Measurements from ENCODE around the gene MIPOL1.

MIPOL1 gene

DNA sequence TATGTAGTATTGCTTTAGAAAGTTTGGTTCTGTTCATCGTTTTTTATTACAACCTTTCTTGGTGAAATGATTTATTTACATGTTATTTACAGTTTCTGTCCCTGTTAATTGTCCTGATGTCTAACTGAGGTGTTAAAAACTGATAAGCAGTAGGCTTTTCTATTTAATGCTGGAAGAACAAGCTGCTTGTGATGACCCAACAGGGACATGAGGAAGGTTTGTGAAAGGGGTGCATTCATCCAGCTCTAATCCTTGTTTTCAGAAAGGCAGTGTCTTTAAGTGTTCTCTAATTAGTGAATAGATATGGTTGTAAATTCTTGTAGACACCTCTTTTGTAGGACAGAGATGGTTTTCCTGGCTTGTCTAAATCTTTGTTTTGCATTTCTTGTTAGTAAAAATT, 205.9 kb downstream of the MIPOL1 start:
- no peak for DNase-seq
- Mint-ChIP-seq H3K27me3 (no peaks in the 10 kb centered on the region), H3K4me3 (no peak overlapping the region), H3K36me3 (ENCODE audit: low read depth) (no peaks in the 10 kb centered on the region), H3K9me3 (peaks cover 9% of the 10 kb centered on the region), H3K4me1 (ENCODE audit: low read depth) (no peaks in the 10 kb centered on the region), H3K27ac (no peak overlapping the region)

DNA sequence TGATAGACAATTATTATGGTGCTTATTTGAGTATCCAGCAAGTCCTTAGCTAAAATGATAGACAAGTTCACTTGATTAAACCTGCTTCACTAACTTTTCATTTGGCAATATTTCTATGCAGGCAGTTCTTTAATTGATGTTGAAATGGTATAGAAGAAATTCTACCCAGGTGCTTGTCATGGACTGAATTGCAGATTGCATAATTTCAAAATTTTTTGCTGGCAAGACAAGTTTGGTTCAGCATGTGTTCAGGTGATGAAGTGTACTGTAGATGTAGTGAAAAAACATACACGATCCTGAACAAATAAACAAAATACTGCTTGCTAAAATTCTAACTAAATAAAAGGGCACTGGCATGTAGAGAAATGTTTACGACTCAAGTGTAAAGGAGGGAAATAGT, 208.4 kb downstream of the MIPOL1 start:
- DNase-seq = no peak
- no peaks in the 10 kb centered on the region for H3K36me3 Mint-ChIP-seq (ENCODE audit: low read depth)
- H3K9me3 Mint-ChIP-seq = peaks cover under 1% of the 10 kb centered on the region
- H3K4me3 Mint-ChIP-seq = no peak overlapping the region
- H3K27me3 Mint-ChIP-seq = no peaks in the 10 kb centered on the region
- H3K27ac Mint-ChIP-seq = no peak overlapping the region
- H3K4me1 Mint-ChIP-seq (ENCODE audit: low read depth) = no peaks in the 10 kb centered on the region

DNA sequence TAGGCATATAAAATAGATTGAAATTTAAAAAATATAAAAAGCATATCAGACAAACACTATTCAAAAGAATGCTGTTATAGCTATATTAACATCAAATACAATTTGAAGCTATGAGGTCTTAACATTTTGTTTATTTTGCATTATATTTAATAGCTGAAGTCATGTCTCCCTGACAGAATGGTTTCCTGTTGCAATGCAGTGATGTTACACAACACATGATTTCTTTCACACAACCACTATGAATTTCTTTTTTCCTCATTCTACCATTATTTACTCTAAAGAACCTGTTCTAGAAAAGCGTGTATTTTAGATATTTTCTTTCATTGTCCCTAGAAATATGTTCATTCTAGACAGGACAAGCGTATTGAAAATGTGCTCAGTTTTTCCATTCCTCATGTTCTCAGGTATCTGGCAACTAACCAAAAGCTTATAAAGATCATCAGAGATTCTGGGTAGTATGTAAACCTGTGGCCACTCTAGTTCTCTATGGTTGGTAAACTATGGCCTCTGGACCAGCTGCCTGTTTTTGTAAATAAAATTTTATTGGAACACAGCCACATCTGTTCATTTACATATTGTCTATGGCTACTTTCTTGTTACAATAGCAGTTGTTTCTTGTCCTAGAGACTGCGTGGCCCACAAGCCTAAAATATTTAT, 213.5 kb downstream of the MIPOL1 start:
- Mint-ChIP-seq H3K4me1 (ENCODE audit: low read depth) (no peaks in the 10 kb centered on the region), H3K27me3 (no peaks in the 10 kb centered on the region), H3K36me3 (ENCODE audit: low read depth) (no peaks in the 10 kb centered on the region), H3K27ac (no peak overlapping the region), H3K4me3 (no peak overlapping the region), H3K9me3 (peaks cover 6% of the 10 kb centered on the region)
- no peak for DNase-seq

DNA sequence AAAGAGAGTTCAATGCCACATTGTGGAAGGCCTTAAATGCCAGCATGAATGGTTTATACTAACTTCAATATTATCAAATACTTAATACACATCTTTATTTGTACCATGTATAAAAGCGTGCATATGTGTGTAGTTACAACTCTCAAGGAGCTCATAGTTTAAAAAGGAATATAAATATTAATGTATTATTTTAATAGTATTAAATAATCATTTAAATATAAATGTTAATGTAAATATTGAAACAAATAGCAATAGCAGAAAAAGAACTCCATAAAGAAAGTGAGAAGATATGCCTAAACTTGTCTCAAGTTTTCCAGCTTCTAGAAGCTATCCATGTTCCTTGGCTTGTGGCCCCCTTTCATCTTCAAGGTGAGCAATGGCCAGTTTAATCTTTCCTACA, 215.3 kb downstream of the MIPOL1 start:
- Mint-ChIP-seq H3K4me1 (ENCODE audit: low read depth) (no peaks in the 10 kb centered on the region), H3K9me3 (peaks cover 6% of the 10 kb centered on the region), H3K27me3 (no peaks in the 10 kb centered on the region), H3K36me3 (ENCODE audit: low read depth) (no peaks in the 10 kb centered on the region), H3K4me3 (no peak overlapping the region), H3K27ac (no peak overlapping the region)
- no peak for DNase-seq

DNA sequence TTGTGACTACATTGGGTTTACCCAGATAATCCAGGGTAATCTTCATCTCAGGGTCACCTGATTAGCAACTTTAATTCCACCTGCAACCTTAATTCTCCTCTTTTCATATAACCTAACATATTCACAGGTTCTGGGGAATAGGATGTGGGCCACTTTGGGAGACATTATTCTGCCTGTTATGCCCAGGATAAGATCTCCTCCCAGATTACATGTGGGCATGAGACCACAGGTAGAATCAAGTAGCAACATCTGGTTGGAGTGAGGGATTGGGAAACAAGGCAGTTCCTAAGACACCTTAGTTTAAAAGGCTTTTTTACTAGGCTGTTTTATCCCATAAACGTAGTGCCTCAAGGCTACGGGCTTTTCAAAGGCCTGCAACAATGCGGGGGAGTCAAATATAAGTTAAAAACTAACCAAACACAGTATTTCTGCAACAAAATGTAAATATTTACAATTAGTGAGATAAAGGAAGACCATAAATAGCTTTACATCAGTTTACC, 215.8 kb downstream of the MIPOL1 start:
- Mint-ChIP-seq H3K9me3 (peaks cover 6% of the 10 kb centered on the region), H3K36me3 (ENCODE audit: low read depth) (no peaks in the 10 kb centered on the region), H3K27ac (no peak overlapping the region), H3K27me3 (no peaks in the 10 kb centered on the region), H3K4me1 (ENCODE audit: low read depth) (no peaks in the 10 kb centered on the region), H3K4me3 (no peak overlapping the region)
- DNase-seq = no peak

DNA sequence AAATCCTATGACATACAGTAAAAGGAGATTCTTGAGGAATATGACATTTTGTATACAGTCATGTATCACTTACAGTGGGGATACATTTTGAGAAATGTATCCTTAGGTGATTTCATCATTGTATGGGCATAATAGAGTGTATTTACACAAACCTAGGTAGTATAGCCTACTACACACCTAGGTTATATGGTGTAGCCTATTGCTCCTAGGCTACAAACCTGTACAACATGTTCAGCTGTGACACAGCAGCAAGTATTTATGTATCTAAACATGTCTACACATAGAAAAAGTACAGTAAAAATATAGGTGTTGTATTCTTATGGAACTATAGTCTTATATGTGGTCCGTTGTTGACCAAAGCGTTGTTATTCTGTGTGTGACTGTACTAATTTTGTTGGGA, 218.5 kb downstream of the MIPOL1 start:
- Mint-ChIP-seq H3K27ac (no peak overlapping the region), H3K27me3 (no peaks in the 10 kb centered on the region), H3K36me3 (ENCODE audit: low read depth) (no peaks in the 10 kb centered on the region), H3K9me3 (peaks cover 4% of the 10 kb centered on the region), H3K4me1 (ENCODE audit: low read depth) (no peaks in the 10 kb centered on the region), H3K4me3 (no peak overlapping the region)
- no peak for DNase-seq

DNA sequence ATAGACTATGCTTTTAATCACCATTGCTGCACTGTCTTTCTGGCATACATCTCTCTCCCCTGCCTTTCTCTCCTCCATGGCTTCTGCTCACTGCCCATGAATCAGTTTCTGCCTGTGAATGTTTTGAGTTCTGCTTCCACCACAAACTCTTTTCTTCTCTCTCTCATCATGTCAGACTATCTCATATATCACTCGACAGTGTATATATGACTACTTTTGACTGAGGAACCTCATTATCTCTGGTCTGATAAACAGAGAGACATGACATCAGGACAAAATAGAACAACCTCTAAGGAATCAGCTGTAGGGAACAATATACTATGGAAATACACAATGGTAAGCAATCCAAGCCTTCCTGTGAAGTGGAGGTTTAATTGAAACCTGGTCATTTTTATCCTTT, 219.4 kb downstream of the MIPOL1 start:
- DNase-seq = no peak
- Mint-ChIP-seq H3K4me1 (ENCODE audit: low read depth) (no peaks in the 10 kb centered on the region), H3K27ac (no peak overlapping the region), H3K4me3 (no peak overlapping the region), H3K36me3 (ENCODE audit: low read depth) (no peaks in the 10 kb centered on the region), H3K27me3 (no peaks in the 10 kb centered on the region), H3K9me3 (peaks cover 3% of the 10 kb centered on the region)

DNA sequence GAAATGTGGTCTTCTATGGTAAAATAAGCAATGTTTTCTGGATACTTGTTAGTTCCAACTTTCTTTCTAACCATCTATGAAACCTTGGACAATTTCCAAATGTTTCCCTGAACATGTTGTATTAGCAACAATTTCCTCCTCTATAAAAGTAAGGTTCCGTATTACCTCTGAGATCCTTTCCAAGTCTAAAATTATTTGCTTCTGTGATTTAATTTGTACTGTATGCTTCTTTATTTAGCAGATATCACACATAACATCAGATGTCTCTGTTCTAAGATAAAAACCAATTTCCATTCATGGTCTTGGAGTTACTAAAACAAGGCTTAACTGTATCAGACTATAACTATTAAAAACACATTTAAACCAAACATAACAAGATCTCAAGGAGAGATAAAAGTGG, 220.1 kb downstream of the MIPOL1 start:
- no peaks in the 10 kb centered on the region for H3K4me1 Mint-ChIP-seq (ENCODE audit: low read depth)
- no peaks in the 10 kb centered on the region for H3K27me3 Mint-ChIP-seq
- no peak overlapping the region for H3K27ac Mint-ChIP-seq
- no peak for DNase-seq
- no peak overlapping the region for H3K4me3 Mint-ChIP-seq
- peaks cover 3% of the 10 kb centered on the region for H3K9me3 Mint-ChIP-seq
- no peaks in the 10 kb centered on the region for H3K36me3 Mint-ChIP-seq (ENCODE audit: low read depth)

DNA sequence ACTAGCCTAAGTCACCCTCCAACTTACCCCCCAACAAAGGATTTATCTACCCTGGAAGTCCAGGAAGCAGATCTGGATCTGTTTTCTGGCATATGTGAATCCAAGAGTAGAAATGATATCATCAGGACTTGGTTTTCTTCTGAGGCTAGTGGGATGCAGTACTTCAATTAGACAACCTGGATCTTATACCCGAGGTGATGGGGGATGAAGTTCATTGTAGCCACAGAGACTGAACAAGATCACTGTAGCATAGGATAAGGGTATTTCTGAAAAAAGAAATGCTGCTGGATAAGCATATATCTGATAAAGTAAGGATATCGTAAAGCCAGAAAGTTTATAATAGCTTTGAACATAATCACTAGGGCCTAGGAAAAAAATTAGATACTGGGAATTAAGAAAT, 222.9 kb downstream of the MIPOL1 start:
- no peaks in the 10 kb centered on the region for H3K4me1 Mint-ChIP-seq (ENCODE audit: low read depth)
- no peaks in the 10 kb centered on the region for H3K36me3 Mint-ChIP-seq (ENCODE audit: low read depth)
- no peak for DNase-seq
- no peak overlapping the region for H3K27ac Mint-ChIP-seq
- peaks cover 2% of the 10 kb centered on the region for H3K9me3 Mint-ChIP-seq
- no peaks in the 10 kb centered on the region for H3K27me3 Mint-ChIP-seq
- H3K4me3 Mint-ChIP-seq = no peak overlapping the region

DNA sequence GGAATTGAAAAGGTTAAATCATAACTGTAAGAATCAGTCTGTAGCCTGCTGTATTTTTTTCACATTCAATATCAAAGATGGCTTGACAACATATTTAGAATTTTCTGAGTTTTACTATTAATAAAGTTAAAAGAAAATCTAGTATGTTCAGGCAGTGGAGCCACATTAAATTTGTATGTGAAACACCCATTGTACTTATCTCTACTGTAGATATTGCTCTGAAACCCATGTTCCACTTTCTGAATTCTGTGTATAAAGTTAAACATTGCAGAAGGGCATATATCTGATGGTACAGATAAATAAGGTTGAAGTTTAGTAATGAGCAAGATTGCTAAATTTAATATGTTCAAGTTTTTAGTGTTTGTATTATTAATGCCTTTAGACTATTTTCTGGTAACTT, 224.6 kb downstream of the MIPOL1 start:
- no peaks in the 10 kb centered on the region for H3K27me3 Mint-ChIP-seq
- no peaks in the 10 kb centered on the region for H3K36me3 Mint-ChIP-seq (ENCODE audit: low read depth)
- H3K4me1 Mint-ChIP-seq (ENCODE audit: low read depth) = no peaks in the 10 kb centered on the region
- DNase-seq = no peak
- no peaks in the 10 kb centered on the region for H3K9me3 Mint-ChIP-seq
- no peak overlapping the region for H3K27ac Mint-ChIP-seq
- no peak overlapping the region for H3K4me3 Mint-ChIP-seq

DNA sequence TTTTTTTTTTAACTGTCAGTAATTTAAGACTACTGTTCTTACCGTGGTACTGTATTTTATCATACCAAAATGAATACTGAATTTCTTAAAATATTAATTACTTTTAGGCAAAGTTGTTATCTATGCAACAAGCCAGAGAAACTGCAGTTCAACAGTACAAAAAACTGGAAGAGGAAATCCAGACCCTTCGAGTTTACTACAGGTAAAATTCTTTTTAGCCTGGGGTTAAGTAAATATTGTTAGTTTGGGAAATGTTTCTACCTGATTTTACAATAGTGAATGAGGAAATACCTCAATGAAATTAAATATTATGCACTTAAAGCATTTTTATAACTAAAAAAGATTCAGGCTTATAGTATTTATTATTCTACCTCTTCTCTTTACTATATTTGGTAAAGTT, 225.0 kb downstream of the MIPOL1 start:
- Mint-ChIP-seq H3K36me3 (ENCODE audit: low read depth) (no peaks in the 10 kb centered on the region), H3K4me3 (no peak overlapping the region), H3K27me3 (no peaks in the 10 kb centered on the region), H3K4me1 (ENCODE audit: low read depth) (no peaks in the 10 kb centered on the region), H3K9me3 (no peaks in the 10 kb centered on the region), H3K27ac (no peak overlapping the region)
- no peak for DNase-seq

DNA sequence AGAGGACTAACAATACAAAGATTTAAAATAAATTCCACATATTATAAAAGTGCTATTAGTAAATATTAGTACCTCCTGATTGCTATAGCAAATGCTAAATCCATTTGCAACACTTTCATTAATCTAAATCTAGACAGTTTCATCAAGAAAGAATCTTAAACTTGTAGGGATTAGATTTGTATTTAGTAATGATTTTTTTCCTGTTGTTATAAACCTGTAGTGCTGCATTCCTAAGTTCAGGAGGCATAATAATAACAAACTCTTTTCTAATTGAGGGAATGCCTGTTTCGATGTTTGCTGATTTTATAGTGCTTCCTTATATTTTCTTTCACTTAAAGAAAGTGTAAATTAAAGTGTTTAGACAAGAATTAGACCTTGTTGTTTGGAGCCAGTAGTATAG, 231.2 kb downstream of the MIPOL1 start:
- H3K36me3 Mint-ChIP-seq (ENCODE audit: low read depth) = no peaks in the 10 kb centered on the region
- H3K9me3 Mint-ChIP-seq = peaks cover 7% of the 10 kb centered on the region
- no peak for DNase-seq
- no peaks in the 10 kb centered on the region for H3K4me1 Mint-ChIP-seq (ENCODE audit: low read depth)
- no peak overlapping the region for H3K27ac Mint-ChIP-seq
- H3K4me3 Mint-ChIP-seq = no peak overlapping the region
- no peaks in the 10 kb centered on the region for H3K27me3 Mint-ChIP-seq

DNA sequence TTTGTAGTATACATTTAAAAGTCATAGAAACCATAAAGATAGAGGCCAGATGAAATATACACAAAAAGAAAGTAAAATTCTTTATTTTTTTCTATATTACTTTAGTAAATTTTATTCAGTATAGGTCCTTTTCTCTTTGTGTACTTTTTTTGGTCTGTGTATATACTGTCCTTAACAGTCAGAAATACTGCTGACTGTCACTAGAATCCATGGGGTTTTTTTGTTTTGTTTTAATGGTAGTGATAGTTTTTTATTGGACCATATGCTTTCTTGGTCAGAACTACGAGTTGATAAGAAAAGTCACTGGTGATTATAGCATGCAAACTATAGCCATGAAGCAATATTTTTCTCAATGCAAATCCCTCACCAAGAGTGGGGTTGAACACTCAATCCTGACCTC, 231.9 kb downstream of the MIPOL1 start:
- no peaks in the 10 kb centered on the region for H3K27me3 Mint-ChIP-seq
- DNase-seq = no peak
- no peak overlapping the region for H3K4me3 Mint-ChIP-seq
- H3K36me3 Mint-ChIP-seq (ENCODE audit: low read depth) = no peaks in the 10 kb centered on the region
- peaks cover 14% of the 10 kb centered on the region for H3K9me3 Mint-ChIP-seq
- no peaks in the 10 kb centered on the region for H3K4me1 Mint-ChIP-seq (ENCODE audit: low read depth)
- no peak overlapping the region for H3K27ac Mint-ChIP-seq

DNA sequence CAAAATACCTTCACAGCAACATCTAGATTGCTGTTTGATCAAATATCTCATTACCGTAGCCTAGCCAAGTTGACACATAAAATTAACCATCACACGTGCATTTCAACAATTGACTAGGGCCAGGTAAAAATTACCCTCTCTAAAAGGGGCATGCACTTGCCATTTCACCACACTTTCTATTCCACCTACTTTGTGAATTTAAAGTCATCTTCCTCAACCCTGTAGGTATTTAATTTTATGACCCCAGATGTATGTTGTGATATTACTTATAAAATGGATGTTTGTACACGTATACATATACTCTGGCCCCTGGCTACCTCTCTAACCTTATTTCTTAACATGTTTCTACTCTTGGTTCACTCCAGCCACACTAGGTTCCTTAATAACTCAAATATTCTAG, 237.1 kb downstream of the MIPOL1 start:
- Mint-ChIP-seq H3K27me3 (no peaks in the 10 kb centered on the region), H3K27ac (no peak overlapping the region), H3K4me1 (ENCODE audit: low read depth) (no peaks in the 10 kb centered on the region), H3K36me3 (ENCODE audit: low read depth) (no peaks in the 10 kb centered on the region), H3K9me3 (peaks cover 23% of the 10 kb centered on the region), H3K4me3 (no peak overlapping the region)
- no peak for DNase-seq

DNA sequence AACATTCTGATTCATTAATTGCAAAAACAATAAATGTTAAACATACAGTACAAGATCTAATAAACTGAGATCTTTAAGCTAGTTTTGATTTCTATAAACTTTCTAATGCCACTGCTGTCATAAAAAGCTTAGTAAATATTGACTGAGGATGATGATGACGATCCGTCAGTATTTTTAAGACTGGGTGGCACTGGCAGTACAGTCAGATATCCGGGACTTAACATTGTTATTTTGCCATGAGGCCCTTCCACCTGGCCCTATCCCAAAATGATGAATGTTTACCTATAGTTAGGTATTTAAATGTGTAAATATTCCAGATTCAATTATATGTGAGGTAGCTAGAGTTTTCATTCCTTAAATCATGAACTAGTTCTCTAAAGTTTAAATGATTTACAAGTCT, 238.8 kb downstream of the MIPOL1 start:
- Mint-ChIP-seq H3K4me1 (ENCODE audit: low read depth) (no peaks in the 10 kb centered on the region), H3K9me3 (peaks cover 23% of the 10 kb centered on the region), H3K27ac (no peak overlapping the region), H3K27me3 (no peaks in the 10 kb centered on the region), H3K4me3 (no peak overlapping the region), H3K36me3 (ENCODE audit: low read depth) (no peaks in the 10 kb centered on the region)
- no peak for DNase-seq

DNA sequence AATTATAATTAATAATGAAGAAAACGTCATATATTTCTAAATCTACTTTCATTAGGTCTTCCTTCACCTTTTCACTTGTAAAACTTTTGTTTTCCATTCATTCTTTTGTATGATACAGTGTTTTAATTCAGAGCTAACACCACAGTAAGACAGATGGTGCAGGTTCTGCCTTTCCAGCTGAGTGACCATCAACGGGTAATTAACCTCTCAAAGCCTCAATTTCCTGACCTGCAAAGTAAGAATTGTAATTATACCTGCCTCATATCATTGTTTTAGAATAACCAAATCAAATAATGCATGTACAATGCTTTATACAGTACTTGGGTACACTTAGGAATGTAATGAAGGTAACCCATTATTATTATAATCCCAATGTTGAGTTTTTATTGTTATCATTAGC, 239.8 kb downstream of the MIPOL1 start:
- Mint-ChIP-seq H3K36me3 (ENCODE audit: low read depth) (no peaks in the 10 kb centered on the region), H3K27me3 (no peaks in the 10 kb centered on the region), H3K4me1 (ENCODE audit: low read depth) (no peaks in the 10 kb centered on the region), H3K27ac (no peak overlapping the region), H3K4me3 (no peak overlapping the region), H3K9me3 (peaks cover 18% of the 10 kb centered on the region)
- no peak for DNase-seq

Data from activated T-cell treated with anti-CD3 and anti-CD28 coated beads, Interleukin-2, amount 50 U/mL, for 24 hours (primary cell).